Measurements from ENCODE around the gene NUMA1.

The NUMA1 gene

DNA sequence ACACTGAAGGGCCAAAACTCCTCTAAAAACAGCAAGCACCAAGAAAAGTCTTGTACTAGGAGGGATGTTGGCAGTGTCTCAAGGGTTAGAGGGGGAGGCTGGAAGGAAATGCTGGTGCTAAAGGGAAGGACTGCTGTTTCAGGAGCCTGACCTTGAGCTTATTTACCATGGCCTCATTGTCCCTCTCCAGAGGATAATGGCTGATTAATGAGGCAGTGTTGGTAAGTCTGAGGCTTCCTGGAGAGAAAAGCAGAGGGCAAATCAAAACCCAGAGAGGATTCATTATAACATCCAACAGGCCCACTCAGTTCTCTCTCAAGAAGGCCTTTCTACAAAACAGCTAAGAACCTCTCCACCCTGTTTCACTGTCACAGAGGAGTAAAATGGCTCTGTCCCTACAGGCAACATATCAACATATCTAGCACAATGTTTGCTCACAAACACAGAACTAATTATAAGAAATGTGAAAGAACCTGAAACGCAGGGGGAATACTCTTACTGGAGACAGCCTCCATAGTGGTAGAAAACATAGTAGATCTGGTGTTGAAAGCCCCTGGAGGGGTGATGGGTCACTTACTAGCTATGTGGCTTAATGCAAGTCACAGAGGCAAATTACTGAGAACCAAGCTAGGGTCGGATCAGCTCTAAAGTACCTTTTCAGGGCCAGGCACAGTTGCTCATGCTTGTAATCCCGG is 31.4 kb downstream of the NUMA1 start:
- no peak for DNase-seq

- no peak for DNase-seq
These were observed 34.5 kb downstream of the NUMA1 start for GRCh38 chr11:72045849-72046248.

DNA sequence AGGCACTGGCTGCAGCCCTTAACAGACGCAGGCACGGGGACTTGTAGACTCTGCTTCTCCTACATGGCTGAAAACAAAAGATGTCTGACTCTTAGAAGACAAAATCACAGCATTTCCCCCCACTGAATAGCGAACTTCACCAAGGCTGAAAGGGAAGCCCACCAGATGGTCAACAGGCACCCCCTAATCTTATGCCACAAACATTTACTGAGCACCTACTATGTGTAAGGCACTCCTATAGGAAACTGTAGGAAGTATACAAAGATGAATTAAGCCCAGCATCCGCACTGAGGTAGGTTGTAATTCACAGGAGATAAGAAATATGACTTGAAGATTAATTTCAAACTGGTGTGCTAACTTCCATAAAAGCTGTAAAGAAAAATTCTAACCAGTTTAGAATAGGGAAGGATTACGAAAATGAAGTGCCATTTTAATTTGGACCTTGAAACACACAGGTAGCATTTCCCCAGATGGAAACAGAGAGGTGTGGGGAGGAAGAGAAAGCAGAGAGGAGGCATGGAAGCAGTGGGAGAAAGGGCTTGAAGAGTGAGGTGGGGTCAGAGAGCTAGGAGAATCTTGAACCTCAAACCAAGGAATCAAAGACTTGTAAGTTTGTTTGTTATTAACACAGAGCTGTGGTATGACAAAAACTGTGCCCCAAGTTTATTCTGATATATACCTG is 38.1 kb downstream of the NUMA1 start:
- DNase-seq: no peak

GRCh38 chr11:72041364-72042063 is 38.8 kb downstream of the NUMA1 start:
- peak; percentile 44 for DNase-seq

DNA sequence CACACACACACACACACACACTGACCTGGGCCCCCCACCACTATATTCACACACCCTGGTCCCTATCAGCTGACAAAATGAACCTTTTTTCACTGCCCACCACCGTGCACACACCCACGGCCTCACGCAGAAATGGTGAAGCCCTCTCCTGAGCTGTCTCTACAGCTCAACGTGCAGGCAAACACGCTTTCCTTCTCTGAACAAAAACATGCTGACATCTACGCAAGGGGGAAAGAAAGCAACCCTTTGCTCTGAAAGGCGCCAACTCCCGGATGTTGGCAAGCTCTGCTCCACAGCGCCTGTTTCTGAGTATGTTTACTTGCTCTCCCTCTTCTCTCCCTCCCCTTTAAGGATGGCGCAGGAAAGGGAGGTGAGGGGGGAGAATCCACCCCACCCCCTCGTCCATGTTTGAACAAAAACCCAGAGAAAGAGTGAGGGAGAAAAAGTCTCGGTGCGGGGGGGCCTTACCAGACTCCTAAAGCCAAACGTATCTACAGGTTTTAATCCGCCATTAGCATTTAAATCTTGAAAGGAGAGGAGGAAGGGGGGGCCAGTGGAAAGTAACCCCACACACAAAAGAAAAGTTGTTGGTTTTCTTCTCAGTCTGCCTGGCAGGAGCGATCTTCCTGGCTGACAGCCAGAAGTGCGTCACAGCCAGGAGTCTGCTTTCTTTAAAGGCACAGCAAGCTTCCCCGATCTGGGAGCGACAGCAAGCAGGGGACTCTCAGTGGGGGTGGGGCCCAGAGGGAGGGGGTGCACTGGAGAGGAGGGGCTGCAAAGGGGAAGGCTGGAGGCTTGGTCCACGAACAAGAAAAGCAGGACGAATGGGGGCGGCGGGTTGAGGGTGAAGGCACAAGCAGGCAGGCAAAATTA is 39.6 kb downstream of the NUMA1 start:
- peak; percentile 81 for DNase-seq

DNA sequence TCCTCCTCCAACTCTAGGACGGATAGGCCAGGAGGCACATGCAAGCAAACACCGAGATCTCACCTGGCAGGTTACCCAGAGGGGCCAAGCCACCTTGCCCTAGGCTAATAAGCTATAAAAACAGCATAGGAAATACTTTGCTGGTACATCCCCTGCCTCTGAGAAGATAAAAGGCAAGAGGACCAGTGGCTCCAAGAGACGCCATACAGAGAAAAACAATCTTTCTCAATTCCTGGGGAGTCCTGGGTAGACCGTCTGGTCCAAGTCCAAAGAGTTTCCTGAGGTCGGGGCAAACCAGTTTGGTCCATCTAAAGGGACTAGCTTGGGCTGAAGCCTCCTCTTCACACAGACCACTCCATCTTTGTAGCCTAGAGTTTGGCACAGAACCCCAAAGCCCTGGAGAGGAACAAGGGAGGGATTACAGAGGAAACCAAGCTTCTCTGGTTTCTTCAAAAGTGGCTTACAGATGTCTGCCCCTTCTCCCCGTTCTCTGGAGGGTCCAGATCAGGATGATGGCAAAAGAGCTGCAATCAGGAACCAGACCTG is 40.4 kb downstream of the NUMA1 start:
- DNase-seq: no peak

DNA sequence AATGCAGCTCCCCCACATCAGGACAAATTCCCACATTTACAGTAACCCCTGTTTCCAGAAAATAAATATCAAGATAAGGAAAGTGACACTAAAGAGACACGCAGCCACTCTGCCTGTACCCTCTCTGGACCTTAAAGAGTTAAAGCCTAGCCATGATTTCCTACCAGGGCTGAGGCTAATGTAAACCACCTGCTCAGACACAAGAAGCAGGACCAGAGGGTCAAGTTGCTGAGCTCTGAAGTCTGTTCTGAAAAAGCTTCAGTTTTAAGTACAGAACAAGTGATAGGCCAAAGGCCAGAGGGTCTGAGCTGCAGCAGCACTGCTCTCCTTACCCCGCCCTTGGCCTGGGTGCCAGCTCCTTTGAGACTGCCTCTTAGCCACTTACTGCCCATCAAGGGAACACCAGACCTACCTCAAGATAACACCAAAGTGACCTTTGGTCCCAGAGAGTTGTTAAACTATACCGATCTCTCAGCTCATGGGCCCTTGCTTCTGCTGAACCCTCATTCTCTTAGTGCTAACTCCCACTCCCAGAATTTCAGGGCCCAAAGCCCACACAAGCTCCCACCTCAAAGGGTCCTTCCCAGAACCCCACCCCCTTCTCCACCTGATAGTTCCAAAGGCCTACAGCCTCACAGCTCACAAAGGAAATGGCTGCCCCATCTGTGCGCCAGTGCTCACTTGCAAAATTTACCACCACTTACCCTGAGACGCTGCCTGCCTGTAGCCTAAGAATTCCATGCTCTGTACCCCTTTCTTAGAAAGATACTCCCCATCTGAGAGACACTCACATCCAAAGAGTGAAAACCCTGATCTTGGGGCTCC is 41.1 kb downstream of the NUMA1 start:
- no peak for DNase-seq

DNA sequence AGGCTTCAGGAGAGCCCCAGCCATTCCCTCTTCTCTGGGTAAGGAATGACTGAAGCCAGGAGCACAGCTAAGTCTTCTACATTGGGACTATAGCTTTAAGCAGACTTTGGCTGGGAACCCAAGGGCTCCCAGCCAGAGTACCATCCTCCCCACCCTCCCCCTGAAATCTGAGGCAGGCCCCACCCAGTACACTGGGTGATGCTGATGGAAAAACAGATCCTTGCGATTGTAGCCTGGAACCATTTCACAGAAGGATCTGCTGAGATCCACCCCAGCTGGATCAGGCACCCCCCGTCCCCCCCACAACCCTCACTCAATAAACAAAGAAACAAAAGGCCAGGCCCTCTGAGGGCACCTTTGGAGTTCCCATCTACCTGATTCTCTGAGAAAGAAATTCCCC is 41.9 kb downstream of the NUMA1 start:
- no peak for DNase-seq

- DNase-seq: no peak
These were observed 42.6 kb downstream of the NUMA1 start for GRCh38 chr11:72037554-72038311.

GRCh38 chr11:72036687-72037086 is 43.7 kb downstream of the NUMA1 start:
- DNase-seq: no peak

DNA sequence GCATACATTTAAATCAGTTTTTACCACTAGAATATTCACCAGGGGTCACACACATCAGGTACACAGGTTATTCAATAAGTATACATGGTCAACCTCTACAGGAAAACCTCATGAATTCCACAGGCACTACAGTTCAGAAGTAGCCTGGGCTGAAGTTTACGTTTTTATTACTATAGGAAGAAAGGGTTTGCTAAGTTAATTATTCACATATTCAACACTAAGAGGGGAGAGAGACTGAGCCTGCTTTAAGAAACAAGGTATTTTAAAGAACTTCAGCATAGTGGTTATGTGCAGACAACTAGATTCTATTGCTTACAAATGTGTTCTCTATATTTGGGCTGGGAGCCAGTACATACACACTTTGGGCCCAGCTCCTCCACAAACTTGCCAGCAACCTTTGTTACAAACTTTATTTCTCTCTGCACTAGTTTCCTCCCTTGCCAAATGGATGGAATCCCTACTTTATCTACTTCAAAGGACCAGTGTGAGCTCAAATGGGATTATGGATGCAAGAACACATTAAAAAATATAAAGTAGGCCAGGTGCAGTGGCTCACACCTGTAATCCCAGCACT is 49.8 kb downstream of the NUMA1 start:
- DNase-seq: no peak

- DNase-seq: no peak
These were observed 54.3 kb downstream of the NUMA1 start for GRCh38 chr11:72026090-72026489.

DNA sequence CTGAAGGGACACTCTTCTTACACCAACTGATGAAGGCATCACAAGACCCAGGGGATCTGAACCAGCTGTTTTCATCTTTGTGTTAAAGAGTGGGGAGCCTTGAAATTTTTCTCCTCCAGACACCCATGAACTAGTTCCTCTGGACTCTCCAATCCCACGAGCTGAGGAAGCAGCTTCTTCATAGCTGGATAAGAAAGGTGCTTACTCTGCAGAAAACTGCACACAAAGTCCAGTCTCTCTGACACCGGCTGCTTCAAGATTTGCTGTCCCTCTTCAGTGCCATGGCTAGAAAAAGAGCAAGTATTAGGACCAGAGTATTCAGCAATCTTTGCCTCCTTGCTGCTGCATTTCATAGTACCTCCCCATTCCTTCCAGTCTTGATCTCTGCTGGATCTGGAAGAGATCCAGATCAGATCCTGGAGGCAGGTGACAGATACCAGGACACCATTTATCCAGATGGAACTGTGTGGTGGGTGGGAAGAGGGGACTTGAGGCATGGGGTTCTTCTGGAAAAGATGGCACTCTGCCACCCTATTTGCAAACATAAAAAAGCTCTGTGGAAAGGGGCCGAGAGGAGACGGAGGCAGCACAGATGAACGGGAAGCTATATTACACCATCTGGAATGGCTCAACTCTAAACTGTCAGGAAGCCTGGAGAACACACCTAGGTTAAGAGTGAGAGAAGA is 56.1 kb downstream of the NUMA1 start:
- no peak for DNase-seq

DNA sequence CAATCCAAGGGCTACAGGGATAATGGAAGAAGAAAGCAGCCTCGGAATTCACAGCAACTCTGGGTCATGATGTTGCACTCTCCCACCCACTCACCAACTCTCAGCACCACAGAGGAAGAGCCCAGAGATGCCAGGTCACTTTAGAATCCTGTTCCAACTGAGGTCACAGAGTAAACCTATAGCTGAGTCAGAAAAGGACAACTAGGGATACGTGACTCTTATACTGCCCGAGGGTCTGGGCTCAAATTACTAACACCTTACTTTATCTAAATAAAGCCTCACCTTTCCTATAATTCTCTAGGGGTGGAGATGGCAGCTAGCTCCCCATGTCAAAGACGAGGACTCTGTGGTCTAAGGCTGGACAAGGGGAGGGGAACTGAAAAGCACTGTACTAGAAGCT is 57.0 kb downstream of the NUMA1 start:
- DNase-seq: no peak

GRCh38 chr11:72018171-72018570 is 62.2 kb downstream of the NUMA1 start:
- DNase-seq: no peak

- no peak for DNase-seq
These were observed 64.8 kb downstream of the NUMA1 start for GRCh38 chr11:72015511-72016061.

DNA sequence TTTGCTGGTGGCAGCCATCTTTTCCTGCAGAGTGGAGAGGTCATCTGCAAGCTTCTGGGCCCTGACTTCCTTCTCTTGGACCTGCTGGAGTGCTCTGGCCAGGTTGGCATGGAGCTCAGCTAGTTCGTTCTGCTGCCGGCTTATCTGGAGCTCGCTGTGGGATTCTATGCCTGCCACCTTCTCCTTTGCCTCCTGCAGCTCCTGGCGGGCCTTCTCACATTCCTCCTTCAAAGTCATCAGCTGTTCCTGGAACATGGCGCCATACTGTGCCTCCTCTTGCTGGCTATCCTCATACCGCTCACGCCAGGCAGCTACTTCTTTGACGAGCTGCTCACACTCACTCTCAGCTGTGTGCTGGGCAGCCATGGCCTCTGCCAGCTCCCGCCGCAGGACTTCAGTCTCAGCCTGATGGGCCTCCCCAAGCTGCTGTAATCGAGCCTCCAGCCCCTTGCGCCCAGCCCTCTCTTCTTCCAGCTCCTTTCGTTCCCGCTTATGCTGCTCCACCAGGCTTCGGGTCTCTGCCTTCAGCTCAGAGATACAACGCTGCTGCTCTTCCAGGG is 65.5 kb downstream of the NUMA1 start:
- DNase-seq: no peak

DNA sequence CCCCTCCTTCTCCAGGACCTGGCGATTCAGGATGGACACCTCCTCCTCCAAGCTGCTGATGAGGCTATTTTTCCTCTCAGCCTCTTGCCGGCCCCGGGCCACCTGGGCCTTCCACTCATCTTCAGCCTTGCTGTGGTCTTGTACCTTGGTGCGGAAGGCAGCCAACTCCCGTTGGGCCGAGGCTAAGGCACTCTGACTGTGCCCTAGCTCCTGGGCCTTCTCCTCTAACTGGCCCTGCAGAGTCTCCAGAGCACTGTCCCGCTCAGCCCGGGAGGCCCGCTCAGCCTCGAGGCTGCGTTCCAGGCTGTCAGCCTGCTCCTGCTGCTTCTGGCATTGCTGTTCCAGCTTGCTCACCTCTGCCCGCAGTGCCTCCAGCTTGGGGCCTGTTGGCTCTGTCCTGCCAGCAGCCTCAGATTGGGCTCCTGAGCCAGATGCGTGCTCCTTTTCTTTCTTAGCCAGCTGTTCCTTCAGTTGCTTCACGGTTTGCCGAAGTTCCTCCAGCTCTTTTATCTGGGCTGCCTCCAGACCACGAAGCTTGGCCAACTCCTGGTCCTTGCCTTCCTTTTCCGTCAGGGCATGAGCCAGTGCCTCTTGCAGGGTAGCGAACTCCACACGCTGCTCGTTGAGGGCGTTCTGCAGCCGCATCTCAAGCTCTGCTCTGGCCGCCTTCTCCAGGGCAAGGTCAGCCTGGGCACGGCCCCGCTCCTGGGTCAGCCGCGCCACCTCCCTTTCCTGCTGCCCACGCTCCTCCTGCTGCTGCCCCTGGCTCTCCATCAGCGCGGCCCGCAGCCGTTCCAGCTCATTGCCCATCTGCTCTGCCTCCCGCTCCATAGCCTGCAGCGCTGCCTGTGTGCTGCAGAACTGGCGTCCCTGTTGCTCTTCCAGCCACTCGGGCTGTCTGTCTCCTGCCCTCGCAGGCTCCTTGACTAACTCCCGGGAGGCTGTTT is 66.3 kb downstream of the NUMA1 start:
- DNase-seq: no peak
